A549 (cell line): ENCODE data around the gene ANO2. TPM values are rescaled to one million over a fixed set of nuclear protein-coding genes. Genes with fewer than 3 reads are reported as not detected.

Experiments
- ATAC-seq, 2 experiments: fragments of 200-7000 bp in 1 of 2; fragments of >200 bp in 1 of 2; cut with Nextera tagmentation in 1 of 2; cut with Tn5 transposase in 1 of 2; 3 replicates each; pipeline versions ENCODE4 v1.8.0 to v1.9.1; 2018 to 2020; ENCODE audit warnings: mild to moderate bottlenecking in 1 of 2, moderate library complexity in 1 of 2
- CTCF ChIA-PET: fragments of 300-600 bp; sonication (Branson Sonifier 250); formaldehyde crosslinking; extraction: SDS; loops from one replicate; lab custom pipeline; 2021; ENCODE audit warnings: antibody characterized with exemption, inconsistent platforms; lab: Yijun Ruan, JAX
- POLR2A ChIA-PET: fragments of 350-600 bp; formaldehyde crosslinking; extraction: SDS; loops from one replicate; lab custom pipeline; 2021; ENCODE audit warnings: antibody characterized with exemption, inconsistent platforms; lab: Yijun Ruan, JAX
- DNase-seq, 2 experiments: peaks; one replicate each; pipeline versions ENCODE4 v3.0.0 to v3.0.0-alpha.2; 2011 to 2016; ENCODE audit warnings: low read depth in 1 of 2, low spot score in 1 of 2
- FAIRE-seq: peaks from 2 replicates; lab custom pipeline; 2011; peaks lifted over from hg19 to GRCh38; lab: Jason Lieb, UNC
- H3K27ac ChIP-seq, 2 experiments: fragments of >200 bp; sonication (Bioruptor Twin); formaldehyde crosslinking; 3 replicates each; pipeline ENCODE4 v1.5.1; 2016 to 2017
- H3K4me1 ChIP-seq: fragments of >200 bp; sonication (Bioruptor Twin); formaldehyde crosslinking; 3 replicates; pipeline ENCODE4 v1.6.1; 2016
- H3K4me2 ChIP-seq: fragments of >200 bp; sonication (Bioruptor Twin); formaldehyde crosslinking; 3 replicates; pipeline ENCODE4 v1.6.1; 2016
- H3K4me3 ChIP-seq: fragments of >200 bp; sonication (Bioruptor Twin); formaldehyde crosslinking; 3 replicates; pipeline ENCODE4 v1.5.1; 2016
- H3K9me3 ChIP-seq: fragments of >200 bp; sonication (Bioruptor Twin); formaldehyde crosslinking; 3 replicates; pipeline ENCODE4 v1.6.1; 2016
- CHD4 ChIP-seq: fragments of 200-600 bp; sonication (generic); IDR thresholded peaks from 2 replicates; pipeline ENCODE4 v1.6.1; 2016; ENCODE audit warnings: antibody characterized with exemption, mild to moderate bottlenecking, borderline replicate concordance
- ELK1 ChIP-seq: fragments of 150-350 bp; IDR thresholded peaks from 2 replicates; pipeline ENCODE4 v1.6.1; 2014; ENCODE audit warnings: low read depth, mild to moderate bottlenecking, low read length
- FOXS1 ChIP-seq: fragments of 250-450 bp; sonication (Bioruptor Pico); IDR thresholded peaks from 2 replicates; pipeline ENCODE4 v1.5.0; 2020; ENCODE audit warnings: mild to moderate bottlenecking, moderate library complexity
- HOXA7 ChIP-seq: fragments of 250-450 bp; sonication (Bioruptor Pico); IDR thresholded peaks from 2 replicates; pipeline ENCODE4 v1.5.0; 2020; ENCODE audit warnings: mild to moderate bottlenecking, moderate library complexity
- HOXB13 ChIP-seq: fragments of 250-450 bp; sonication (Bioruptor Pico); IDR thresholded peaks from 2 replicates; pipeline ENCODE4 v1.5.0; 2020; ENCODE audit warnings: low read depth, mild to moderate bottlenecking, moderate library complexity
- JUNB ChIP-seq: fragments of >200 bp; sonication (Bioruptor Twin); formaldehyde crosslinking; IDR thresholded peaks from 2 replicates; pipeline ENCODE4 v1.6.1; 2016
- MAFK ChIP-seq: fragments of 450-650 bp; IDR thresholded peaks from 2 replicates; pipeline ENCODE4 v1.6.1; 2014; ENCODE audit not compliant: partially characterized antibody
- MAZ ChIP-seq: fragments of 150-350 bp; IDR thresholded peaks from 2 replicates; pipeline ENCODE4 v1.6.1; 2014; ENCODE audit warnings: antibody characterized with exemption, low read depth, low read length, borderline replicate concordance
- NPAS2 ChIP-seq: fragments of 250-450 bp; sonication (Bioruptor Pico); IDR thresholded peaks from 2 replicates; pipeline ENCODE4 v1.8.0; 2022; ENCODE audit warnings: mild to moderate bottlenecking, moderate library complexity, borderline replicate concordance
- NR3C1 ChIP-seq: fragments of >200 bp; sonication (Bioruptor Twin); formaldehyde crosslinking; IDR thresholded peaks from 3 replicates; pipeline ENCODE4 v1.6.1; 2017
- POLR2A ChIP-seq: IDR thresholded peaks from 2 replicates; pipeline ENCODE4 v1.6.1; 2012; ENCODE audit warnings: mild to moderate bottlenecking, low read length
- POLR2AphosphoS2 ChIP-seq: conservative IDR thresholded peaks from 2 replicates; pipeline ENCODE4 v1.6.1; 2012; ENCODE audit warnings: low read length, improper control_type of control experiment, inconsistent platforms
- RARB ChIP-seq: fragments of 250-450 bp; sonication (Bioruptor Pico); IDR thresholded peaks from 2 replicates; pipeline ENCODE4 v1.8.0; 2021; ENCODE audit warnings: mild to moderate bottlenecking, moderate library complexity
- RCOR1 ChIP-seq: fragments of 150-350 bp; IDR thresholded peaks from 2 replicates; pipeline ENCODE4 v1.6.1; 2014; ENCODE audit warnings: antibody characterized with exemption, low read length, low read depth
- REST ChIP-seq: fragments of 200-600 bp; sonication (generic); IDR thresholded peaks from 2 replicates; pipeline ENCODE4 v1.6.1; 2016; ENCODE audit warnings: antibody characterized with exemption, mild to moderate bottlenecking, moderate library complexity
- SREBF2 ChIP-seq: fragments of 450-650 bp; IDR thresholded peaks from 2 replicates; pipeline ENCODE4 v1.6.1; 2014; ENCODE audit warnings: mild to moderate bottlenecking, moderate library complexity
- TP53 ChIP-seq: fragments of 250-450 bp; sonication (Bioruptor Pico); IDR thresholded peaks from 2 replicates; pipeline ENCODE4 v1.5.0; 2021; ENCODE audit warnings: mild to moderate bottlenecking, moderate library complexity
- USF2 ChIP-seq: fragments of 450-650 bp; IDR thresholded peaks from 2 replicates; pipeline ENCODE4 v1.6.1; 2014; ENCODE audit warnings: antibody characterized with exemption
- ZFP36 ChIP-seq: fragments of 450-650 bp; IDR thresholded peaks from 2 replicates; pipeline ENCODE4 v1.6.1; 2014; ENCODE audit warnings: borderline replicate concordance; ENCODE audit not compliant: partially characterized antibody
- WGBS: methylation state at CpG from one replicate; pipeline ENCODE4 v1.1.6; 2017; ENCODE audit errors: missing lambda C conversion rate; 5-methylcytosine and 5-hydroxymethylcytosine counted together
- polyA plus RNA-seq, 4 experiments: library from polyadenylated mRNA; depleted of rRNA in 3 of 4; stranded (reverse); fragments of >200 nt; fragmentation: RNase III in 1 of 4; extraction: RNeasy Plus Mini Kit Qiagen cat#74134 plus additional on column Dnase treatment in 1 of 4; gene quantifications; 2 replicates in 3 of 4; 3 replicates in 1 of 4; pipeline ENCODE4 v1.2.3, GENCODE V29; 2011 to 2017

The ANO2 gene
- polyA plus RNA-seq, 2 of the 4 experiments (the other 2 are of a cell fraction) = not detected

GRCh38 chr12:5905757-5906156 is 39.3 kb downstream of the ANO2 start:
- ChIA-PET CTCF (no interaction called here), POLR2A (no interaction called here)
- DNase-seq (no peak), FAIRE-seq (no peak), ATAC-seq (no peak)
- Histone ChIP-seq H3K9me3 (no peaks in the 10 kb centered on the region), H3K4me3 (no peak overlapping the region), H3K4me1 (no peaks in the 10 kb centered on the region), H3K27ac (no peak overlapping the region), H3K4me2 (no peak overlapping the region)
- WGBS = 47% methylated on average over 4 of the region's 4 CpGs
- TF ChIP-seq ELK1 = no peak
- TF ChIP-seq CHD4 = no peak
- TF ChIP-seq ZFP36 = no peak
- TF ChIP-seq SREBF2 = no peak
- no peak for TF ChIP-seq USF2
- no peak for TF ChIP-seq TP53 (CRISPR knock-in tag)
- no peak for TF ChIP-seq MAZ
- no peak for TF ChIP-seq POLR2AphosphoS2
- no peak for TF ChIP-seq NPAS2
- TF ChIP-seq POLR2A = no peak
- TF ChIP-seq MAFK = no peak
- no peak for TF ChIP-seq FOXS1 (CRISPR knock-in tag)
- TF ChIP-seq NR3C1 = no peak
- no peak for TF ChIP-seq RARB
- no peak for TF ChIP-seq HOXA7 (CRISPR knock-in tag)

- H3K27ac ChIP-seq = no peak overlapping the region
- DNase-seq (no peak), FAIRE-seq (no peak), ATAC-seq (no peak)
- WGBS = 62% methylated on average over 6 of the region's 6 CpGs
- H3K4me1 ChIP-seq = no peaks in the 10 kb centered on the region
- ChIA-PET POLR2A (no interaction called here), CTCF (no interaction called here)
- TF ChIP-seq MAZ (no peak), REST (no peak), POLR2A (no peak), HOXB13 (CRISPR knock-in tag) (no peak), RCOR1 (no peak), JUNB (no peak)
- H3K9me3 ChIP-seq = no peaks in the 10 kb centered on the region
- no peak overlapping the region for H3K4me3 ChIP-seq
- H3K4me2 ChIP-seq = no peak overlapping the region
Observed at GRCh38 chr12:5904969-5905368, 40.1 kb downstream of the ANO2 start.

- Histone ChIP-seq H3K27ac (peak overlapping the region in 1 of 2 experiments; percentile 35; a peak in 1 of 6 replicates), H3K4me3 (no peak overlapping the region), H3K4me1 (no peaks in the 10 kb centered on the region), H3K4me2 (no peak overlapping the region), H3K9me3 (no peaks in the 10 kb centered on the region)
- 58% methylated on average over 11 of the region's 11 CpGs for WGBS
- TF ChIP-seq MAFK = peak; percentile 55
- TF ChIP-seq HOXB13 (CRISPR knock-in tag) = no peak
- ChIA-PET CTCF (no interaction called here), POLR2A (no interaction called here)
- no peak for ATAC-seq
- FAIRE-seq = no peak
- DNase-seq = no peak
Observed at GRCh38 chr12:5904441-5904840, 40.6 kb downstream of the ANO2 start.
